BLaER1 (cell line): ENCODE measurements around the gene LRRC8D.

ENCODE experiments used
- H3K27ac ChIP-seq: shearing (Covaris generic); formaldehyde crosslinking; 2 replicates; pipeline ENCODE4 v1.8.1; 2022
- H3K27me3 ChIP-seq: shearing (Covaris generic); formaldehyde crosslinking; 2 replicates; pipeline ENCODE4 v1.8.1; 2022
- H3K36me3 ChIP-seq: shearing (Covaris generic); formaldehyde crosslinking; 2 replicates; pipeline ENCODE4 v1.8.1; 2022
- H3K4me1 ChIP-seq: shearing (Covaris generic); formaldehyde crosslinking; 2 replicates; pipeline ENCODE4 v1.8.1; 2022
- H3K4me2 ChIP-seq: shearing (Covaris generic); formaldehyde crosslinking; 2 replicates; pipeline ENCODE4 v1.8.1; 2022
- H3K4me3 ChIP-seq: shearing (Covaris generic); formaldehyde crosslinking; 2 replicates; pipeline ENCODE4 v1.8.1; 2022
- H3K9ac ChIP-seq: shearing (Covaris generic); formaldehyde crosslinking; 2 replicates; pipeline ENCODE4 v1.8.1; 2022
- H3K9me3 ChIP-seq: shearing (Covaris generic); formaldehyde crosslinking; 2 replicates; pipeline ENCODE4 v1.8.1; 2022
- H4K20me1 ChIP-seq: shearing (Covaris generic); formaldehyde crosslinking; 2 replicates; pipeline ENCODE4 v1.8.1; 2022
- Cebpa-rat ChIP-seq: shearing (Covaris generic); IDR thresholded peaks from 2 replicates; pipeline ENCODE4 v1.8.1; 2022

Gene LRRC8D

DNA sequence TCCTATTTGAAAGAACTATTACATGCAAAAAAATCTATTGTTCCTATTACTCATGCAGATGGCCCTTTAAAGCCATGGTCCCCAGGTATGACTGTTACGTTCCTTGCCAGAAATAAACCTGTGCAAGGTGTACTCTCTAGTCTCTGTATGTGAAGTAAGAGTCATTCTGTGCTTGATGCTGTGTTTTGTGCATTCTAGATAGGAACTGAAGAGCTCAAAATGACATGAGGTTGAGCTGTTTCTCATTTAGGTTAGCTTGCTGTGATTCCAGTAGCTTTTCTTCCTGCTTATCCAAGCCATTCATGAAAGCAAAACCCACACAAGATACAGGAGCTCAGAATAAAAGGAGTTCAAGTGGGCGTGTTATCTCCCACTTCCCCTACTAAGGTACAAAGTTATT lies 109.7 kb downstream of the LRRC8D start:
- H3K4me3 ChIP-seq, result no peak overlapping the region
- no peaks in the 10 kb centered on the region for H3K27me3 ChIP-seq
- H3K9ac ChIP-seq, result no peak overlapping the region
- H3K27ac ChIP-seq, result no peak overlapping the region
- H3K36me3 ChIP-seq, result peaks cover 87% of the 10 kb centered on the region
- H3K9me3 ChIP-seq, result peaks cover 7% of the 10 kb centered on the region
- peaks cover 23% of the 10 kb centered on the region for H4K20me1 ChIP-seq
- TF ChIP-seq Cebpa-rat, result no peak
- H3K4me2 ChIP-seq, result no peak overlapping the region
- peaks cover 14% of the 10 kb centered on the region for H3K4me1 ChIP-seq

DNA sequence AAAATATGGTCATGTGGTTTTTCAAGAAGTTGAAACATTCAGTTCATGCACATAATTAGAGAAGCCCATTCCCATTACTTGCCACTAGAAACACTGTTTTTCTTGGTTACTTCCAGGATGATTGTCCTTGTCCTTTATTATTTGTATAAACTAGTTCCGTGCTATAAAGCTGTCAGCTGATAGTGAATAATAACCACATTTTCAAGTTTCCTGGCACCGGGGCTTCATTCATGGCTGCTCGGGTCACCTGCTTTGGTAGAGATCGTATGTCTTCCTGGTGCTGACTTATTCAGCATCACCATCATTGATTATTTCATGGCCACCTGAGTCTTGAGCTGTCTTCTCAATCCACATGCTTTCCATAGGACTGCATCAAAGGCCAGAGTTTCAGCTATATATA lies 111.1 kb downstream of the LRRC8D start:
- Histone ChIP-seq H3K9me3 (no peaks in the 10 kb centered on the region; the same call in 1 of the 2 replicates), H3K9ac (no peak overlapping the region), H3K27ac (no peak overlapping the region), H3K27me3 (no peaks in the 10 kb centered on the region), H4K20me1 (peaks cover 27% of the 10 kb centered on the region), H3K36me3 (peaks cover 85% of the 10 kb centered on the region), H3K4me2 (no peak overlapping the region), H3K4me1 (peaks cover 14% of the 10 kb centered on the region), H3K4me3 (no peak overlapping the region)
- no peak for TF ChIP-seq Cebpa-rat

DNA sequence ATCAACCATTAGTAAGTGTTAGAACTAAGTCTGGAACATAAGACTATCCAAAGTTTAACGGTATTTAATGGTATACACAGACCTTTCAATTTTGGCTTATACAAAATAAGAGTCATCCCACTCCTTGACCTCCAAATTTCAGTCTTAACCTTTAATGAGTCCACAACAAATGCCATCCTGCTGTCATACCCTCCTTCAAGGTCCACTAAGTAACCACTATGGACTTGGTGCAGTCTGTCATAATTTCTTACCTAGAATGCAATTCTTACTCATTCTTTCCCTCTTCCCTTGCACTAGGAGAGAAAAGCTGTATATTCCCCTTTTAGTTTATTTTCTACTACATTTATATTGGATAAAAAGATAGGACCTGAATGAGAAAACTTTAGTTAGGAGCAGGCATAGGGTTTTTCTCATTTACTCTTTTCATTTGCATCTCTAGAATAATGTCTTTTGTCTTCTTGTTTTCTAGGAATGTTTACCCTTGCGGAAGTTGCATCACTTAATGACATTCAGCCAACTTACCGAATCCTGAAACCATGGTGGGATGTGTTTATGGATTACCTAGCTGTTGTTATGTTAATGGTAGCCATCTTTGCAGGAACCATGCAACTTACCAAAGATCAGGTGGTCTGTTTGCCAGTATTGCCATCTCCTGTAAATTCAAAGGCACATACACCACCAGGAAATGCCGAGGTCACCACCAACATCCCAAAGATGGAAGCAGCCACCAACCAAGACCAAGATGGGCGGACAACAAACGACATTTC lies 111.9 kb downstream of the LRRC8D start:
- Histone ChIP-seq H3K4me3 (no peak overlapping the region), H3K4me2 (no peak overlapping the region), H3K9me3 (no peaks in the 10 kb centered on the region), H3K4me1 (peaks cover 14% of the 10 kb centered on the region), H3K27me3 (no peaks in the 10 kb centered on the region), H3K27ac (no peak overlapping the region), H3K36me3 (peaks cover 86% of the 10 kb centered on the region), H4K20me1 (peaks cover 27% of the 10 kb centered on the region), H3K9ac (no peak overlapping the region)
- TF ChIP-seq Cebpa-rat, result no peak

DNA sequence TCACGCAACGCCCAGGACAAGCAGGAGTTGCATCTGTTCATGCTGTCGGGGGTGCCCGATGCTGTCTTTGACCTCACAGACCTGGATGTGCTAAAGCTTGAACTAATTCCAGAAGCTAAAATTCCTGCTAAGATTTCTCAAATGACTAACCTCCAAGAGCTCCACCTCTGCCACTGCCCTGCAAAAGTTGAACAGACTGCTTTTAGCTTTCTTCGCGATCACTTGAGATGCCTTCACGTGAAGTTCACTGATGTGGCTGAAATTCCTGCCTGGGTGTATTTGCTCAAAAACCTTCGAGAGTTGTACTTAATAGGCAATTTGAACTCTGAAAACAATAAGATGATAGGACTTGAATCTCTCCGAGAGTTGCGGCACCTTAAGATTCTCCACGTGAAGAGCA lies 113.6 kb downstream of the LRRC8D start:
- no peak for TF ChIP-seq Cebpa-rat
- Histone ChIP-seq H4K20me1 (peaks cover 14% of the 10 kb centered on the region), H3K27me3 (no peaks in the 10 kb centered on the region), H3K9ac (no peak overlapping the region), H3K9me3 (no peaks in the 10 kb centered on the region), H3K27ac (no peak overlapping the region), H3K4me3 (no peak overlapping the region), H3K36me3 (peaks cover 85% of the 10 kb centered on the region), H3K4me1 (no peaks in the 10 kb centered on the region), H3K4me2 (no peak overlapping the region)

DNA sequence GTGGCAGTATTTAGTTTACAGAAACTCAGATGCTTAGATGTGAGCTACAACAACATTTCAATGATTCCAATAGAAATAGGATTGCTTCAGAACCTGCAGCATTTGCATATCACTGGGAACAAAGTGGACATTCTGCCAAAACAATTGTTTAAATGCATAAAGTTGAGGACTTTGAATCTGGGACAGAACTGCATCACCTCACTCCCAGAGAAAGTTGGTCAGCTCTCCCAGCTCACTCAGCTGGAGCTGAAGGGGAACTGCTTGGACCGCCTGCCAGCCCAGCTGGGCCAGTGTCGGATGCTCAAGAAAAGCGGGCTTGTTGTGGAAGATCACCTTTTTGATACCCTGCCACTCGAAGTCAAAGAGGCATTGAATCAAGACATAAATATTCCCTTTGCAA lies 114.4 kb downstream of the LRRC8D start:
- no peak overlapping the region for H3K27ac ChIP-seq
- H3K36me3 ChIP-seq, result peaks cover 85% of the 10 kb centered on the region
- H3K9me3 ChIP-seq, result no peaks in the 10 kb centered on the region
- no peaks in the 10 kb centered on the region for H3K27me3 ChIP-seq
- H3K4me1 ChIP-seq, result no peaks in the 10 kb centered on the region
- H3K4me2 ChIP-seq, result no peak overlapping the region
- H4K20me1 ChIP-seq, result peaks cover 14% of the 10 kb centered on the region
- H3K4me3 ChIP-seq, result no peak overlapping the region
- no peak overlapping the region for H3K9ac ChIP-seq
- no peak for TF ChIP-seq Cebpa-rat

DNA sequence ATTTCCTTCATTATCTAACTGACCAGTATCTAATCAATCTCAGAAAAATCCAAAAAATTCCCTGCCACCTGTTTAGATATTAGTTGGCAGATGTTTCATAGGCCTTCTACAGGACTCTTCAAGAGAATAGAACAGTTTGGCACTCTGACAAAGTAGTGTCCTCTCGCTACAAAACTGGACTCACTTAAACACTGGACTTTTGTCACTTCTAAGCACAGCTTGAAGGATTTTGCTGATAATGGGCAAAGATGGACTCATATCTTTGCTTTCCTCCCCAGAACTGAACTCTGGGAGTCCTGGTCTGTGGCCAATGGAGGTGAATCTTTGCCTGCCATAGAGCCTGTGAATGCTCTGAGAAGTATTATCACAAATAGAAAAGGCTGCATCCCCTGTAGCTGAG lies 115.9 kb downstream of the LRRC8D start:
- H4K20me1 ChIP-seq, result peaks cover 14% of the 10 kb centered on the region
- no peaks in the 10 kb centered on the region for H3K9me3 ChIP-seq
- no peak overlapping the region for H3K9ac ChIP-seq
- no peaks in the 10 kb centered on the region for H3K27me3 ChIP-seq
- no peak for TF ChIP-seq Cebpa-rat
- peaks cover 11% of the 10 kb centered on the region for H3K4me1 ChIP-seq
- H3K4me3 ChIP-seq, result no peak overlapping the region
- H3K4me2 ChIP-seq, result no peak overlapping the region
- H3K36me3 ChIP-seq, result peaks cover 82% of the 10 kb centered on the region
- no peak overlapping the region for H3K27ac ChIP-seq

DNA sequence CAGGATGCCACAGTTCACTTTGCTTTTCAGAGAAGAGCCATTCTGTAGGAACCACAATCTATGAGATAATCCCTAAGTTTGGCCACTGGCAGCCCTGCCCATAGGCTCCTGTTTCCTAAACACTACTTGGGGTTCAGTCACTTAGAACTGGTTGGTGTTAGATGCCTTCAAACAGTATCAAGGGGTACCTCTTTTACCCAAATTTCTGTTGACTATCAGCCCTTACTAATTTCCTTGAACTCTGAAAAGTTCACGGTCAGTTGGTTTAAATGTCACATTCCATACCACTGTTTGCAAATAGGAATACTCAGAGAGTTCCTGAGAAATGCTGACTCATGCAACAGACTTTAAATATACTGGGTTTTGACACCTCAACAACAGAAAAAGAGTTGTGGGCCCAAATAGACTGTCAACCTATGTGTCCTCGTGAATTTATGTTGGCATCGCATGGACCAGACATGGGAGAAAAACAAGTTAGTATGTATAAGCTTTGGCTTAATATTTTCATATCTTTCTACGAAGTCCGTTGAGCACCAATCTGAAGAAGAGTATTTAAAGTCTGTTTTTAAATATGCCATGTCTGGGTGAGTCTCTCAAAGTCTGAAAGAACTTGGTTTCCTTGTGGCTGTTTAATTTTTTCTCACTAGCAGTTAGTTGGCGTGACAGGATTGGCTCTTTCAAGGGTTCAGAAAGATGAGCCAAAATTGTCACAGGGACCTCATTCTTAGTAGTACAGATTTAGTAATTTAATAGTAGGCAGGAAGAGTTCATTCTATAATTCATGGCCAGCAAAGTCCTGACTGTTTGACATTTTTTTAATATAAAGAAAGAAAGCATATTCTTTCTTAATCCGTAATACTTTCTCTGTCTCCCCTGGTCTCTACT lies 117.6 kb downstream of the LRRC8D start:
- Histone ChIP-seq H3K27ac (no peak overlapping the region), H3K27me3 (no peaks in the 10 kb centered on the region), H3K9ac (no peak overlapping the region), H3K4me1 (peaks cover 14% of the 10 kb centered on the region), H3K36me3 (peaks cover 66% of the 10 kb centered on the region), H3K9me3 (no peaks in the 10 kb centered on the region), H3K4me3 (no peak overlapping the region), H4K20me1 (peaks cover 14% of the 10 kb centered on the region), H3K4me2 (no peak overlapping the region)
- no peak for TF ChIP-seq Cebpa-rat

DNA sequence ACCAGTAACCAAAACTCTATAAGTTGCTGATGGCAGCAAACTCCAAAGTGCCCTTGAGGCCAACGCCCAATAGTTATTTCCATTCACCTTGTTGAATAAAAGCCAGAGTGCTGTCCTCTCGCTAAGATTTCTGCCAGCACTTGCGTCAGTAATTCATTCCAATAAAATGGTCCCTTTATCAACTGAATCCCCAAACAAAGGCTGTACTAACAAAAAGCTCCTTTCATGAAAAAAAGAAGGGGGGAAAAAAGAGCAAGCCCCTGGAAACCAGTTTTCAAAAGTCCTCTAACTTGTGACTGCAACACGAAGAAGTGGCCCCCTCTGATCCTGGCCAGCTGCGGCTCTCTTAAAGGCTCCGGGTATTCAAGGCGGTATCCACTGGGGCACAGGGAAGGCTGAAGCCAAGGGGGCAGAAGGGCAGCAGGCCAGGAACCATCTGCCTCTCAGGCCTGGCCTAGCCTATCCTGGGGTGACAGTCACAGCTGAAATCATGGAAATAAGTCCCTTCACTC lies 118.3 kb downstream of the LRRC8D start:
- Histone ChIP-seq H3K4me2 (no peak overlapping the region), H3K27me3 (no peaks in the 10 kb centered on the region), H3K36me3 (peaks cover 59% of the 10 kb centered on the region), H3K4me3 (no peak overlapping the region), H3K27ac (no peak overlapping the region), H4K20me1 (peaks cover 14% of the 10 kb centered on the region), H3K9ac (no peak overlapping the region), H3K9me3 (no peaks in the 10 kb centered on the region), H3K4me1 (peaks cover 14% of the 10 kb centered on the region)
- no peak for TF ChIP-seq Cebpa-rat

DNA sequence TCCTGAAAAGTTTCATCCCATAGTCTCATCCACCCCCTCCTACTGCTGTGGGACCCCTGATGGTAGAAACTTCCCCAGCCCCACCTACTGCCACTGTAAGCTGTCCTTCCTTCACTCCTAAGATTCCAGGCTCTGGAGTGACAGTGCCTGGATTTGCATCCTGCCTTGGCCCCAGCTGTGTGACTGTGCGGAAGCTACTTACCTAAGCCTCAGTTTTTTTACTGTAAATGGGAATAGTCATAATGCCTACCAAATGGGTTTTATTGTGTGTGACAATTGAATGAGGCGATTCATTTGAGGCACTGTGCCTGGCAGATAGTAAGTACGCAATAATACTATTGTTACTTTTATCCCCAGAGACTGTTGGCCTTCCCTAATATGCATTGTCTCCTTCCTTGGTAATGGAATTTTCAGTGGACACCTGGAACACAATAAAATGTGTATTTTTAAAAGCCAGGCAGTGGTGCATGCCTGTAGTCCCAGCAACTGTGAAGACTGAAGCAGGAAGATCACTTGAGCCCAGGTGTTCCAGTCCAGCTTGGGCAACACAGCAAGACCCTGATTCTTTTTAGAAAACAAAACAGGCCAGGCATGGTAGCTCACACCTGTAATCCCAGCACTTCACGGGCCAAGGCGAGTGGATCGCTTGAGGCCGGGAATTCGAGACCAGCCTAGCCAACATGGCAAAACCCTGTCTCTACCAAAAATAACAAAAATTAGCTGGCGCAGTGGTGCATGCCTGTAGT lies 119.0 kb downstream of the LRRC8D start:
- H3K9me3 ChIP-seq, result no peaks in the 10 kb centered on the region
- no peak for TF ChIP-seq Cebpa-rat
- H3K9ac ChIP-seq, result no peak overlapping the region
- no peak overlapping the region for H3K4me3 ChIP-seq
- peaks cover 14% of the 10 kb centered on the region for H3K4me1 ChIP-seq
- peaks cover 11% of the 10 kb centered on the region for H4K20me1 ChIP-seq
- H3K27ac ChIP-seq, result no peak overlapping the region
- no peak overlapping the region for H3K4me2 ChIP-seq
- peaks cover 52% of the 10 kb centered on the region for H3K36me3 ChIP-seq
- no peaks in the 10 kb centered on the region for H3K27me3 ChIP-seq
